GM12891 (cell line): ENCODE measurements around the gene PPP1R1B.

Source experiments
- POLR2A ChIP-seq: IDR thresholded peaks from 2 replicates; pipeline ENCODE4 v1.6.1; 2011; ENCODE audit warnings: low read depth, low read length, control low read depth
- POLR2AphosphoS5 ChIP-seq: IDR thresholded peaks from 2 replicates; pipeline ENCODE4 v1.6.1; 2011; ENCODE audit warnings: low read depth, low read length, control low read depth
- TAF1 ChIP-seq: IDR thresholded peaks from 2 replicates; pipeline ENCODE4 v1.6.1; 2011; ENCODE audit warnings: low read depth, low read length, control low read depth

DNA sequence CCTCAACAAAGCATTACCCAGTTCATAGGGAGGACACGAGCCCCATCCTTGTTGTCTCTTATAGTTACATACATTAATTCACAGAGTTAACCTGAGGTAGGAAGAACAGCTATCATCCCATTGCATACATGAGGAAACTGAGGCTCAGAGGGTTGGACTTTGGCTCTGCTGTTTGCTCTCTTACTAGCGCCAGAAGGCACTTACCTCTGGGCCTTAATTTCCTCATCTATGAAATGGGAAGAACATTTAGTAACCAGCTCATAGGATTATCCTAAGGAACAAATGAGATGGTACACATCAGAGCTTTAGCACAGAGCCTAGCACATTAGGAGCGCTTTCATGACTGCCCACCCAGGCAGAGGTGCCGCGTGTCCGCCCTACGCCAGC lies 46.7 kb upstream of the PPP1R1B start:
- no peak for TF ChIP-seq POLR2A
- TF ChIP-seq POLR2AphosphoS5: no peak
- no peak for TF ChIP-seq TAF1
